Lower leg skin (tissue), 4 donors: ENCODE data around the gene TRIM7. TPM values are rescaled to one million over a fixed set of nuclear protein-coding genes. Genes with fewer than 3 reads are reported as not detected.
"Not testable (repeated sequence)": the region's sequence is repeated elsewhere in the genome, so short reads cannot be mapped to it uniquely, and the experiment has no call there.

Source experiments
- DNase-seq, 2 donors: peaks; one replicate each; pipeline ENCODE4 v3.0.0-alpha.2; 2019; ENCODE audit warnings: low spot score in 2 of 2
- H3K4me3 ChIP-seq: fragments of 200-600 bp; sonication (generic); 2 replicates; pipeline ENCODE4 v1.5.1; 2017; ENCODE audit warnings: mild to moderate bottlenecking, low read depth; ENCODE audit not compliant: poor library complexity, severe bottlenecking
- CTCF ChIP-seq, 3 donors: fragments of 450-650 bp; IDR thresholded peaks; one replicate each; pipeline ENCODE4 v1.5.1; 2016; ENCODE audit warnings: antibody characterized with exemption in 3 of 3, mild to moderate bottlenecking in 3 of 3, moderate library complexity in 2 of 3
- POLR2A ChIP-seq, 2 donors: fragments of 450-650 bp; IDR thresholded peaks; one replicate each; pipeline ENCODE4 v1.6.1; 2016 to 2017; ENCODE audit warnings: antibody characterized with exemption in 2 of 2, mild to moderate bottlenecking in 1 of 2, moderate library complexity in 1 of 2
- WGBS, 2 donors: methylation state at CpG; one replicate each; pipeline ENCODE4 v1.1.5; 2018; 5-methylcytosine and 5-hydroxymethylcytosine counted together
- intact Hi-C: fragments of 100-400 bp; cut with DNase I; formaldehyde crosslinking; loops from one replicate; pipeline ENCODE4 v1.15.0; 2023; ENCODE audit warnings: low total_unique reads
- total RNA-seq, 4 donors: library from RNA; depleted of rRNA; stranded (reverse); fragments of >200 nt; gene quantifications; one replicate each; pipeline ENCODE4 v1.1.0, GENCODE V29; 2016

TRIM7 gene
- total RNA-seq, 4 donors from 2014 or later: 77.2 to 144 (median 89.8) TPM

- intact Hi-C loops: no loop called here
- no peak overlapping the region for H3K4me3 ChIP-seq
- no peak for TF ChIP-seq CTCF (IDR thresholded peaks at IDR 0.05)
- no peak for TF ChIP-seq POLR2A (IDR thresholded peaks at IDR 0.05)
- no peak for DNase-seq
- 5 to 7% methylated on average over 49 to 50 of the region's 50 CpGs for WGBS, 2 donors
Observed at GRCh38 chr5:181173420-181174342, 31.3 kb downstream of the TRIM7 start.

GRCh38 chr5:181173027-181173419, 32.0 kb downstream of the TRIM7 start:
- WGBS, 2 donors: 9 to 10% methylated on average over 11 of the region's 11 CpGs
- DNase-seq: no peak
- no peak overlapping the region for H3K4me3 ChIP-seq
- TF ChIP-seq CTCF (IDR thresholded peaks at IDR 0.05): no peak
- no peak for TF ChIP-seq POLR2A (IDR thresholded peaks at IDR 0.05)
- intact Hi-C loops: no loop called here

GRCh38 chr5:181171782-181172181, 33.2 kb downstream of the TRIM7 start:
- intact Hi-C loops: no loop called here
- TF ChIP-seq CTCF (IDR thresholded peaks at IDR 0.05) (no peak), POLR2A (IDR thresholded peaks at IDR 0.05) (no peak)
- no peak for DNase-seq
- WGBS, 2 donors: 52 to 53% methylated on average over 3 of the region's 3 CpGs
- H3K4me3 ChIP-seq: no peak overlapping the region

GRCh38 chr5:181170996-181171395, 34.0 kb downstream of the TRIM7 start:
- DNase-seq: no peak
- WGBS, 2 donors: 54 to 56% methylated on average over 6 of the region's 6 CpGs
- no peak overlapping the region for H3K4me3 ChIP-seq
- TF ChIP-seq POLR2A (IDR thresholded peaks at IDR 0.05) (no peak), CTCF (IDR thresholded peaks at IDR 0.05) (no peak)
- intact Hi-C loops: no loop called here

- WGBS, 2 donors: 16 to 17% methylated on average over 27 to 33 of the region's 33 CpGs
- TF ChIP-seq CTCF (IDR thresholded peaks at IDR 0.05) (no peak), POLR2A (IDR thresholded peaks at IDR 0.05) (no peak)
- intact Hi-C loops: no loop called here
- DNase-seq: no peak
- no peak overlapping the region for H3K4me3 ChIP-seq
Observed at GRCh38 chr5:181170237-181170825, 34.7 kb downstream of the TRIM7 start.

- DNase-seq: peak in 1 of 2 donors; percentile 94
- H3K4me3 ChIP-seq, intact Hi-C loops: not testable (repeated sequence)
- 5 to 11% methylated on average over 48 to 50 of the region's 50 CpGs for WGBS, 2 donors
Observed at GRCh38 chr5:181169459-181170236, 35.3 kb downstream of the TRIM7 start.
